Measurements from ENCODE around the gene DIS3L2.
"Not testable (repeated sequence)": the region's sequence is repeated elsewhere in the genome, so short reads cannot be mapped to it uniquely, and the experiment has no call there.

The DIS3L2 gene

DNA sequence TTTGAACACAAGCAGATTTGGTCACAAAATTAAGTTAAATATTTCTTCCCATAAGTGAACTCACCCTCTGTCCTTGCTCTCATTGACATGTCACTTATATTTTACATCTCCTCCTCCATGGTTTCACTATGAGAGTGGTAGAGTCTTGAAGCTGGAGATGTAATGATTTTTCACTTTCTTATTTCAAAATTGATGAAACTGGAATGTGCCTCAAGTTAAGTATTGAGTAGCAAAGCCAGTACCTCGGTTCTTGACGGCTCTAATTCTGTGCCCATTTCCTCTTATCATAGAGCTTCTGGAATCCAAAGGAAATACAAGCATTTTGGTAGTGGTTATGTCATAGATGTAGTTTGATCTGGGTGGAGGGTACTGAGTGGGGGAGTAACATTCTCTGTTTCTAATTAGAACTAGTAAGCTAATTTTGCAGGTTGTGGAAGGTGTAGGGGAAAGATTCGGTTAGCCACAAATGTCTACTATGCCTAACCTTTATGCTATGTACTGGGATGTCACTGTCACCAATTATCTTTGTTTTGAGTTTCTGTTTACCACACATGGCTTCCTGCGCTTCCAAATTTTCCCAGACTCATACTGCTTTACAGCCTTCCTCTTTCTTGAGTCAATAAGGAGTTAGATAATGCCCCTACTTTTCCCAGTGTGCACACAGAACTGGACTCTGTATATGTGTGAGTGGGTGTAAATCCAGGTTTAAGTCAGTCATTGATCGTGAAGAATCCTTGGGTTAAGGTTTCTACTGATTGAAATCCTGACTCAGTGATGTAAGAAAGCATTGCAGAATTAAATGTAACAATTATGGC is 96.8 kb downstream of the DIS3L2 start:
- DNase-seq (ENCODE audit: low spot score): no peak

DNA sequence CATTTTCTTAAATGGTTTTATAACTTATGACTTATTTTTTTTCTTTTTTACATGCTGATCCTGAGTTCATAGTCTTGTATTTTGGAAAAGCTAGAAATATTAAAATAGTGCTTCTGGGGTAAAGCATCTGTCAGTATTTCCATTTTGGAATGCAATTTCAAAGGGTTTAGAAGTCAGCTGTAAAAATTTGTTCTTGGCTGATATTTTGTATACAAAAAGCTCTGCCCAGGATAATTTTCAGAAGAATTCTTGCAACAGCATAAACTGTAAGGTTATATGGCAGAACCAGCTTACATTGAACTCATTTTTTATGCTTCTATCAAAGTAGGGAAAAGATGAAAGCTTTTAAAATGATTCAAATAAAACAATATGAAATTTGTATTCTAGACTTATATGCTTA is 97.4 kb downstream of the DIS3L2 start:
- DNase-seq (ENCODE audit: low spot score): no peak

DNA sequence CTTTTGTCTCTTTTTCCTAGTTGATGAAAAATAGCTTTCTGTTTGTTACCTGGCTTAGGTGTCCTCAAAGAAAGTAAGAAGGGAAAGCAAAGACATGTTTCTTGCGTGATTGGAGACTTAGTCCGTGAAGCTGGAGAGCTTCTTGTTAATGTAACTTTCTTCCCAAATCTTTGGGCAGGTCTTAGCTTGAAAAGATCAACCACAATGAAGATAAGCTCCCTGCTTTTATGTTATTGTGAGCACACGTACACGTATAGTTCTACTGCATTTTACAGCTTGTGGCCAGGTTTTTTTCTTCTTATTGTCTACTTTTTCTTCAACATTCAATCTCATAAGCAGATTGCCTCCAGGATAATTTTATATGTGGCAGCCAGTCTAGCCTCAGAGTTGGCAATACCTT is 99.8 kb downstream of the DIS3L2 start:
- no peak for DNase-seq (ENCODE audit: low spot score)

DNA sequence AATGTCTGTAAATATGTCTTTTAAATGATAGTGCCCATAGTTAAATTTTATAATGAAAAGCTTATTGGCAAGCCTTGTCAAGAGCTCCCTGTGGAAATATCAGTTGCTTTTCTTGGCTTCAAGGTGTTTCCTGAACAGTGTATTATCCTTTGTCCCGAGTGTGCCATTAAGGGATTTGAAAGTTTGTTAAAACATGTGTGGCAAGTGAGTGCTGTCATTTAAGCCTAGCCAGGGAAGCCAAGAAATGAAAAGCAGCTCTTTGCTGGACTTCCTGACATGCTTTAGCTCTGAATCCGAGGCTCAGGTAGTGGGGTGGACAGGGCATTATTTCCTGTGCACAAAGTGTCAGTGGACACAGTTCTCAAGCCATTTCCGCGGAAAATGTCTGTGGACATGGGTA is 111.5 kb downstream of the DIS3L2 start:
- no peak for DNase-seq (ENCODE audit: low spot score)

DNA sequence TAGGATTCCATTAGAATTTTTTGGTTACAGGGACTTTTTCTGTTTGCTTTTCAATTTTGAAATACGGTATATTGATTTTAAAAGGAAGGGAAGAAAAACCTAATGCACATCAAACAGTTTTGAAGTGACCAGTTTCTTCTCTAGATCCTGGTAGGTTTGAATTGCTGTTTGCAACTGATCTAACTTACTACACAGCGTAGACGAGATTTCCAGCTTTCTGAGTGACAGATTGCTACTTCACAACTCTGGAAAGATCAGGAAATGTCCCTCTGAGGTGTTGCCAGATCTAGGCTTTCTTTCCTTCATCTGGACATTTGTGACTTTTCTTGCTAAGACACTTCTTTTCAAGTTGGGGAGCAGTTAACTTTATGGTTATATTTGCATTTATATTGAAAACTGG is 112.2 kb downstream of the DIS3L2 start:
- DNase-seq (ENCODE audit: low spot score): no peak

DNA sequence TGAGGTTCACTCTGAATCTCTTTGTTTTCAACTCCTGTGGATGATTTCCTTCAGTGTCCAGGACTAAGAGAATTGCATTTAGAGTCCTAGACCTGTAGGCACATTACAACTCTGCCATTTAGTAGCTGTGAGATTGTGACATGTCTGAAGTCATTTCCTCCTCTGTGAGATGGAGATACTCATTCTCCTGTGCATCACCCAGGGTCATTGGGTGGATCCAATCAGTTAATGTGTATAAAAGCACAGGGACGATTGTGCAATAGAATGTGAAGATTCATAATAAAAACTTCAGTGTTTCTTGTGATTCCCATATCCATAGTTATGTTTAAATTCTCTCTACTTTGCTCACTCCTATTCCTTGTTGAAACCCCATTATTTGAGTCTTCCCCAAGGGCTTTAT is 113.6 kb downstream of the DIS3L2 start:
- DNase-seq (ENCODE audit: low spot score): no peak

DNA sequence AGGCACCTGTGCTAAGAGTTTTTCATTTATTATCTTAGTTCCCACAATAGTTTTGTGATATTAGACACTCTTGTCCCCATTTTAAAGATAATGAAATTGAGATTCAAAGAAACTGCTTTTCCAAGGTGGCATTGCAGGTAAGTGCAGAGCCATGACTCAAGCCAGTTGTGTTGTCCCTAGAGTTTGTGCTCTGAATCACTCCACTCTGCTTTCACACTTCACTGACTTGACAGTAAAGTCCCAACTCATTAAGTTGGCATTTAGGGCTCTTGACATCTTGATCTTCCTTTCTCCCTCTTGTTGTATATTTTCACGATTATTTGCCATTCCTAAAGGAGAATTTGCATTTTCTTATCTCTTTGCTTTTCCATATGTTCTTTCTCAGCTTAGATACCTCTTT is 114.3 kb downstream of the DIS3L2 start:
- DNase-seq (ENCODE audit: low spot score): no peak

DNA sequence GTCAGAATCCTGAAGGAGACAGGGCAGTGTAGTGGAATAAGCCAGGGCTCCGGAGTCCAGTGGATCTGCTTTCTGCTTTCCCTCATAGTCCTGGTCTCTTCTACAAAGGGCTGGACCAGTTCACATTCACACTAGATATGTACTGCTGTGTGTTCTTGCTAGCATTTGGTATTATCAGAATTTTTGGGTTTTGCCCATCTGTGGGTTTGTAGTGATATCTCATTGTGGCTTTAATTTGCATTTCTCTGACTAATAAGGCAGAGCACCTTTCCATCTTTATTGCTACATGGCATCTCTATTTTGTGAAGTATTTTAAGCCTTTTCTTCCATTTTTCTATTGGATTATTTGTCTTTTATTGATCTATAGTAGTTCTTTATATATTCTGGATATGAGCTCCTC is 114.8 kb downstream of the DIS3L2 start:
- no peak for DNase-seq (ENCODE audit: low spot score)

DNA sequence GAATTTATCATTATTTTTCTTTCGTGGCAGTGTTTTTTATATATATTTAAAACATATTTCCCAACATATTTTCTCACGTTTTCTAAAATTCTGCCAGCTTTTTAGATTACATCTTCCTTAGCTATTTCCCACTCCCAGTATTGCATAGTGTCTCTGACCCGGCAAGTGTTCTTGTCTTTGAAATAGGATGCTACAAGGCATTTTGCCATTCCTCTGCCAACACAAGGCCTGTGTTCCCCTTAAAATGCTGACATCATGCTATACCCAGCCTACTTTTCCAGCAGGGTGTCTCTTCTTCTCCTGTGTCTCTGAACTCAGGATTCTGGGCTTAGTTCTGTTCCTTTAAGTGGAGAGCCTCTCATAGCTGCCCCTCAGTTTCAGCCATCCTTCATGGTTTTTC is 115.2 kb downstream of the DIS3L2 start:
- no peak for DNase-seq (ENCODE audit: low spot score)

DNA sequence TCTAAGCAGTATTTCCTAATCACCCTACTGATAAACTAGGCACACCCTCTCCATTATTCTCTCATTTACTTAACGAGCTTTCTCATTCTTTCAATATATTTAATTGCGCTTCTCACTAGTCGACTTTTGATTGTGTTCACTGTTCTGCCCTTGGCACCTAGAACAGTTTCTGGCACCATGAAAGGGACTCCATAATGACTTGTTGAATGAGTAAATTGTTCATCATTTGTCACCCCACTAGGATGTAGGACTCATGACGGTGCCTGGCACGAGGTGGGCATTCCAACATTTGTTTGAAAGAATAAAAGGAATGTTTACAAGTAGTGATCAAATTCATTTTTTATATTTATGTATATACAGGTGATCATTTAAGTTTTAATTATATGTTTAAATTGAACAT is 123.7 kb downstream of the DIS3L2 start:
- DNase-seq (ENCODE audit: low spot score): no peak

DNA sequence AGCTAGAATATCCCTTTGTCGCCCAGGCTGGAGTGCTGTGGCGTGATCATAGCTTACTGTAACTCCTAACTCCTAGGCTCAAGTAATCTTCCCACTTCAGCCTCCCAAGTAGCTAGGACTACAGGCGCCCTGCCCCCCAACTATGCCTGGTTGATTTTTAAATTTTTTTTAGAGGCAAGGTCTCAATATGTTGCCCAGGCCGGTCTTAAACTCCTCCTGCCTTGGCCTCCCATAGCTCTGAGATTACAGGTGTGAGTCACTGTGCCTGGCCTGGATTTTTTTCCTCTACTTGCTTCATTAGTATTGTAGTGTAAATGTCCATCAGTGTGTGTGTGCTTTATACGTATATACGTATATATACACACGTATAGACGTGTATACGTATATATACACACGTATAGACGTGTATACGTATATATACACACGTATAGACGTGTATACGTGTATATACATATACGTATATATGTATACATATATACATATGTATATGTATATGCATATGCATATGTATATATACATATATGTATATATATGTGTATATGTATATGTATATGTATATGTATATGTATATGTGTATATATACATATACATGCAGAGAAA is 124.4 kb downstream of the DIS3L2 start:
- no peak for DNase-seq (ENCODE audit: low spot score)

DNA sequence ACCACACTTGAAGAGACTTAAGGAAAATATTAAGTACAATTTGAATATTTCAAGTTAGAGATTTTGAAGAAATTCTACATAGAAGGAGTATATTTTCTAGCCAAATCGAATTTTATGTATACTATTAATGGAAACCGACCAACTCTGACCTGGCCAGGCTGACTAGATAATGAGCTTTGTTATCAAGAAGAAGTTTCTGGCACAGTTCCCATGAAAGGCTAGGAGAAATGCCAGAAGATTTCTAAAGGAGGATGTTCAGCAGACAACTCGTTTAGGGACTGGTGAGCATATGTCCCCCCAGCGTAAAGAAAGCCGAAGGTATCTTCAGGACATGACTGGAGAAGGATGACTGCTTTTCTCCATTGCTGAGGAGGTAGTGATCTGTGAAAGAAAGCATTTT is 127.3 kb downstream of the DIS3L2 start:
- no peak for DNase-seq (ENCODE audit: low spot score)

DNA sequence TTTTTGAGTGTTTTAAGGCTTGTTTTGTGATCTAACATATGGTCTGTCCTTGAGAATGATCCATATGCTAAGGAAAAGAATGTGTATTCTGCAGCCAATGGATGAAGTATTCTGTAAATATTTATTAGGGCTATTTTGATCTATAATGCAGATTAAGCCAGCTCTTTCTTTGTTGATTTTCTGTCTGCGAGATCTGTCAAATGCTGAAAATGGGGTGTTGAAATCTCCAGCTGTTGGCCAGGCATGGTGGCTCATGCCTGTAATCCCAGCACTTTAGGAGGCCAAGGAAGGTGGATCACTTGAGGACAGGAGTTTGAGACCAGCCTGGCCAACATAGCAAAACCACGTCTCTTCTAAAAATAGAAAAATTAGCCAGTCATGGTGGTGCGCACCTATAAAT is 132.7 kb downstream of the DIS3L2 start:
- no peak for DNase-seq (ENCODE audit: low spot score)

DNA sequence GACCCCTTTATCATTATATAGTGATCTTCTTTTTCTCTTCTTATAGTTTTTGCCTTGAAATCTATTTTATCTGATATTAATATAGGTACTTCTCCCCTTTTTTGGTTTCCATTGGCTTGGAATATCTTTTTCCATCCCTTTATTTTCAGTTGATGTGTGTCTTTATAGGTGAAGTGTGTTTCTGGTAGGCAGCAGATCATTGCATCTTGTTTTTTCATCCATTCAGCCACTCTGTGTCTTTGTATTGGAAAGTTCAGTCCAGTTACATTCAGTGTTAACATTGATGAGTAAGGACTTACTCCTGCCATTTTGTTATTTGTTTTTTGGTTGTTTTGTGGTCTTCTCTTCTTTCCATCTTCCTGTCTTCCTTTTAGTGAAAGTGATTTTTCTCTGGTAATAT is 133.4 kb downstream of the DIS3L2 start:
- no peak for DNase-seq (ENCODE audit: low spot score)

DNA sequence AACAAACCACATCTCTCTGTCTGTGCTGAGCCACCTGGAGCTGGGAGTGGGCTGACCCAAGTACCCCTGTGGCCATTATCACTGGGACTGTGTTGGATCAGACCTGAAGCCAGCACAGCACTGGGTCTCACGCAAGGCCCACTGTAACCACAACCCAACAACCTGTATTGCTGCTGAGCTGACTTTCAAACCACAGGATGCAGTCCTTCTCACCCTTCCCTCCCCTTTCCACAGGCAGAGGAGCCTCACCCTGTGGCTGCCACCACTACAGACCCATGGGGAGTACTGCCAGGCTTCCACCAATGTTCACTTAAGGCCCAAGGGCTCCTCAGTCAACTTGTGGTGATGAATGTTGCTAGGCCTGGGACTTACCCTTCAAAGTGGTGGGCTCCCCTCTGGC is 135.7 kb downstream of the DIS3L2 start:
- DNase-seq (ENCODE audit: low spot score): no peak

DNA sequence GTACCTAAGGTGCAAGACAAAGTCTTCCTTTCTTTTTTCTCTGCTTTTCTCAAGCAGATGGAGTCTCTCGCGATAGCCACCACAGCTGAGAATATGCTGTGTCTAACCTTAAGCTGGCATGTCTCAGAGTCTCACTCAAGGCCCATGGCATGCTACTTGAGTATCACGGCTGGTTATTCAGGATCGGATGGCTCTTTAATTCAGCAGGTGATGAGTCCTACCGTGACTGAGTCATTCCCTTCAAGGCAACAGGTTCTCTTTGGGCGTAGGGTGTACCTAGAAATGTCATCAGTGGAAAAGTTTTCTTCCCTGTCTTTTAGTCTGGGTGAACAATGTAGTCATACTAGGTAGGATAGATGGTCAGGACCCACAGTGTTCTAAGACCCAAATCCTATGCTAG is 136.2 kb downstream of the DIS3L2 start:
- no peak for DNase-seq (ENCODE audit: low spot score)

DNA sequence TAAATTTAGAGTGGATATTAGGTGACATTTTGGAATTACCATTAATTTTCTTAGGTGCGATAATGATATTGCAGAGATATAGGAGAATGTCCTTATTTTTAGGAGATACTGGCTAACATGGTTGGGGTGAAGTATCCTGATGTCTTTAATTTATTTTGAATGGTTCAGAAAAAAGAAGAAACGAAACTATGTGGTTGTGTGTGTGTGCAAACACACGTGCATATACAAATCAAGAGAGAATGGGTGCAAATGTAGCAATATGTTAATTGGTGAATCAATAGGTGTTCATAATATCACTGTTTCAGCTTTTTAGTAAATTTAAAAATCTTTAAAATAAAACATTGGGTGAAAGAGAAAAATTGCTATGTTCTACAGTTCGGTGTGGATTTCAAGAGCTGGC is 140.9 kb downstream of the DIS3L2 start:
- no peak for DNase-seq (ENCODE audit: low spot score)

DNA sequence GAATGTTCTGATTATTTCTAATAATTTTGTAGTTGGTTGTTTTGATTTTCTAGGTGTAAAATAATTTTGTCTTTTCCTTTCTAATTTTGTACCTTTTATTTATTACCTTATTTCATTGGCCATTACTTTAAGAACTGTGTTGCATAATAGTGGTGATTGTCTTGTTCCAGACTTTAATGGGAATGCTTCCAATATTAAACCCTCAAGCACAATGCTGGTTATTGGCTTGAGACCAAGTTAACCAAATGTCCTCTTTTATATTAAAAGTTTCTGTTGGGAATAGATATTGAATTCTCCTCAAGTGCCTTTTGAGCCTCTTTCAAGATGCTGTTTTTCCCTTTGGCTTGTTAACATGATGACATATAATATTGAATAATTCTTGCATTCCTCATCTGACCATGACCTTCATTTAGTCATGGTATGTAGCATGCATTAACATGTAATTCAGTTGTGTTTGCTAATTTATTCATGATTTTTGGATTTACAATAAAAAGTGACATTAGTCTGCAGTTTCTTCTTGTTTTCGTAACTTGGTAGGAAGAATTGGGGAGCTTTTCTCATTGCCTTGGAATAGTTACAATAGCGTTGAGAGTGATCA is 141.7 kb downstream of the DIS3L2 start:
- DNase-seq (ENCODE audit: low spot score): no peak

DNA sequence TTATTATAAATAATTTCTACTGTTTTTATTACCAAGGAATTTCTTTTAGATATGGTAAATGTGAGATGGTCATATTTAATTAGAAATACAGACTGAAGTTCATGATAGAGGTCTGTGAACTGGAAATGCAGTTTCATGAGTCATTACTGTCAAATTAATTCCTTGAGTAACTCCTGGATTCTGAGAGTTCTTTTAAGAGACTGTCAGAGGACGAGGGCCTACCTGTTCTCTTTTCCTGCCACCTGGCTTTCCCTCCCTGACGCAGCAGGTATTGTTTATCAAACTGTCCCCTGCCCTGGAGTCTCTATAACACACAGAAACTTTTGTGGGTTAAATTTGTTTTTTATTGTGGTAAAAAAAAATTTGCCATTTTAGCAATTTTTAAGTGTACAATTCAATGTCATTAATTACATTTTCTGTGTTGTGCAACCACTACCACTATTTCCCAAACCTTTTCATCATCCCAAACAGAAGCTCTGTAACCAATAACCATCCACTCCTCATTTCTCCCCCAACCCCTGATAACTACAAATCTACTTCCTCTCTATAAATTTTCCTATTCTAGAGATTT is 142.6 kb downstream of the DIS3L2 start:
- DNase-seq (ENCODE audit: low spot score): no peak

DNA sequence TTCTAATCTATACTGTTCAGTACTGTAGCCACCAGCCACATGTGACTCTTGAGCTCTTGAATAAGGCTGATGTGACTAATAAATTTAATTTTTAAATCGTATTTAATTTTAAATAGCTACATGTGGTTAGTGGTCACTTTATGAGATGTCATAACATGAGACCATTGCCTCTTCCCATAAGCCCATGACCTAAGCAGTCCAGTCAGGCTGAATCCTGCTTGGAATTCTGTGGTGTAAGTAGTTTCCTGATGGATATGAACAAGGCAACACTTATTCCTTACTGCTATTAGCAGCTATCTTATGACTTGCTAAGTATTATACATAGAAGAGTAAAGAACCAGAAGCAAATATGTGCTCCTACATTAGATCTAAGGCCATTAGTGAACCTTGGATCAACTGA is 150.0 kb downstream of the DIS3L2 start:
- no peak for DNase-seq (ENCODE audit: low spot score)

DNA sequence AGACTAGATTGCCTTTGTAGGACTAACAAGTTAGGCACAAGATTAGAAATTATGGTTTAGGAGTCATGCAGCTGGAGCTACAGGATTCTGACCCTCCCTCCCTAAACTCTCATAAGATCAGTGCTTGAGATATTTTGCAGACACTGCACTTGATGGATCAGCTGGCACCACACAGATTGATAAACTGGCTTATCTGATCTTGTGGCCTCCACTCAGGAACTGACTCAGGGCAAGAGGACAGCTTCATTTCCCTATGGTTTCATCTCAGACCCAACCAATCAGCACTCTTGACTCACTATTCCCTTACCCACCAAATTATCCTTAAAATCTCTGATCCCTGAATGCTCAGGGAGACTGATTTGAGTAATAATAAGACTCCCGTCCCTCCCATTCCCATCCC is 152.3 kb downstream of the DIS3L2 start:
- no peak for DNase-seq (ENCODE audit: low spot score)

DNA sequence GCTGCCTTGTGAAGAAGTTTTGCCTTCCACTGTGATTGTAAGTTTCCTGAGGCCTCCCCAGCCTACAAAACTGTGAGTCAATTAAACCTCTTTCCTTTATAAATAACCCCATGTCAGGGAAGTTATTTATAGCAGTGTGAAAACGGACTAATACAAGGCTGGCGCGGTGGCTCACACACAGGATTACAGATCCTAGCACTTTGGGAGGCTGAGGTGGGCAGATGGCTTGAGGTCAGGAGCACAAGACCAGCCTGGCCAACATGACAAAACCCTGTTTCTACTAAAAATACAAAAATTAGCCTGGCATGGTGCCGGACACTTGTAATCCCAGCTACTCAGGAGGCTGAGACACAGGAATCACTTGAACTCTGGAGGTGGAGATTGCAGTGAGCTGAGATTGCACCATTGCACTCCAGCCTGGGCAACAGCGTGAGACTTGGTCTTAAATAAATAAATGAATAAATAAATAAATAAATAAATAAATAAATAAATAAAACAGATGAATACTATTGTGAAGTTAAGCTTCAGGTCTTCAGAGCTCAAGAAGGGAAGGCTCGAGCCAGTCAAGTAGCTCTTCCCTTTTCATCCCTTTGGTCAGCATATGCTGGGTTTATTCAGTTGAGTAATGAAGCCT is 154.3 kb downstream of the DIS3L2 start:
- DNase-seq (ENCODE audit: low spot score): not testable (repeated sequence)

DNA sequence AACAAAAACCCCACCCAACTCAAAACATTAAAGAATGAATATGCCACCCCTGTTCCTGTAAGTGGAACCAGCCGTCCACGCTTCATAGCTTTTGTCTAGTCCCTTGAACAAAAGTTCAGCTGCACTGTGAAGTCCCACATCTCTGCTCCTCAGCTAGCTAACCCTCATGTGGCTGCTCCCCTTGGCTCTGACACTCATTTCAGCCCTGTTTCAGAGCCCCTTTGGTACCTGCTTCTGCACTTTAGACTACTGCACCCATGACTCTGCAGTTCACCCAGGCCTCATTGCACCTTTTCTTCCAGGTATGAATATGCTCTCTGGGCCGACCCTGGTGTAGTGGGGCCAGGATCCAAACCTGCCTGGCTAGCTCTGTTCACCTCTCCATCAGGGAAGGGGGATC is 155.3 kb downstream of the DIS3L2 start:
- no peak for DNase-seq (ENCODE audit: low spot score)

Measured in hematopoietic multipotent progenitor cell treated with erythropoietin and hydrocortisone succinate and interleukin-3 and kit ligand, for 17 days (in vitro differentiated cells).